Mammary microvascular endothelial cell (primary cell): Measurements from ENCODE around the gene SIAH3. TPM values are rescaled to one million over a fixed set of nuclear protein-coding genes. Genes with fewer than 3 reads are reported as not detected.

ENCODE experiments used
- total RNA-seq: library from RNA; depleted of rRNA; stranded (reverse); fragments of >200 nt; gene quantifications from 2 replicates; pipeline ENCODE4 v1.2.3, GENCODE V29; 2015

SIAH3 gene
- not detected in 2 replicates for total RNA-seq

GRCh38 chr13:45851171-45851921 lies at the start of gene SIAH3:
Gene SIAH3 (minus strand): TSS chr13:45851753. CDS start chr13:45851629, 124 bp downstream.

Other genes starting within 250 kb of the SIAH3 start
- gene ERICH6B, start 236.0 kb downstream of the SIAH3 start, total RNA-seq = not detected in 2 replicates
- gene CBY2, start 149.4 kb downstream of the SIAH3 start, total RNA-seq = not detected in 2 replicates
- 7.2 and 14.7 TPM in 2 replicates for gene ZC3H13, start 201.0 kb upstream of the SIAH3 start, total RNA-seq